ENCODE measurements around the gene ISLR.

GRCh38 chr15:74132681-74133651 lies 40.5 kb upstream of the ISLR start:
- TF ChIP-seq CTCF (conservative IDR thresholded peaks at IDR 0.05 in 1 of 2, IDR thresholded peaks at IDR 0.05 in 1 of 2; ENCODE audit: low read depth in 1 of 2, low read length in 2 of 2) (no peak), EZH2 (IDR thresholded peaks at IDR 0.05; ENCODE audit: low read length, missing control alignments) (peak; percentile 66)

Measured in fibroblast of lung (primary cell).